GM12874 (cell line): Measurements from ENCODE around the gene CUZD1.

Source experiments
- TF ChIP-seq, protein P1 (sequence below): IDR thresholded peaks from 2 replicates; pipeline ENCODE4 v1.5.1; 2011; ENCODE audit warnings: low read depth, mild to moderate bottlenecking, control low read depth, low read length, moderate library complexity; ENCODE audit not compliant: insufficient read depth

CUZD1 gene

DNA sequence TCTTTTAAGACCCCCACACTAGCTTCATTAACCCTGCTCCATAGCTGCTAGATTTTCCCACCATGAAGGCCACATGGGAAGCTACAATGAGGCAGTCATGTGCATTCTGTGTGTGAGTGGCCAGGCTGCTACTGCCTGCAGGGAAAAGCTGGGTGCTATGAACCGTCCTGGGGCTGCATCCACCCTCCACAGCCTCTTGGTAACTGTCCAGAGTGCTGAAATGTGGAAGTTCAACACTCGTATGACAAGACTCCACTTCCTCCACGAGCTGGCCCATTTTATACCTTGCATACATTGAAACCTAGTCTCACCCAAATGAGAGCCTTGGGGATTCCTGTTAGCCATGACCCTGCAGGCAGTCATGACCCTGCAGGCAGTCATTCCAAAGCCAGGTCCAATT is 59.4 kb downstream of the CUZD1 start:
- TF ChIP-seq, protein P1, sequence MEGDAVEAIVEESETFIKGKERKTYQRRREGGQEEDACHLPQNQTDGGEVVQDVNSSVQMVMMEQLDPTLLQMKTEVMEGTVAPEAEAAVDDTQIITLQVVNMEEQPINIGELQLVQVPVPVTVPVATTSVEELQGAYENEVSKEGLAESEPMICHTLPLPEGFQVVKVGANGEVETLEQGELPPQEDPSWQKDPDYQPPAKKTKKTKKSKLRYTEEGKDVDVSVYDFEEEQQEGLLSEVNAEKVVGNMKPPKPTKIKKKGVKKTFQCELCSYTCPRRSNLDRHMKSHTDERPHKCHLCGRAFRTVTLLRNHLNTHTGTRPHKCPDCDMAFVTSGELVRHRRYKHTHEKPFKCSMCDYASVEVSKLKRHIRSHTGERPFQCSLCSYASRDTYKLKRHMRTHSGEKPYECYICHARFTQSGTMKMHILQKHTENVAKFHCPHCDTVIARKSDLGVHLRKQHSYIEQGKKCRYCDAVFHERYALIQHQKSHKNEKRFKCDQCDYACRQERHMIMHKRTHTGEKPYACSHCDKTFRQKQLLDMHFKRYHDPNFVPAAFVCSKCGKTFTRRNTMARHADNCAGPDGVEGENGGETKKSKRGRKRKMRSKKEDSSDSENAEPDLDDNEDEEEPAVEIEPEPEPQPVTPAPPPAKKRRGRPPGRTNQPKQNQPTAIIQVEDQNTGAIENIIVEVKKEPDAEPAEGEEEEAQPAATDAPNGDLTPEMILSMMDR, result no peak

DNA sequence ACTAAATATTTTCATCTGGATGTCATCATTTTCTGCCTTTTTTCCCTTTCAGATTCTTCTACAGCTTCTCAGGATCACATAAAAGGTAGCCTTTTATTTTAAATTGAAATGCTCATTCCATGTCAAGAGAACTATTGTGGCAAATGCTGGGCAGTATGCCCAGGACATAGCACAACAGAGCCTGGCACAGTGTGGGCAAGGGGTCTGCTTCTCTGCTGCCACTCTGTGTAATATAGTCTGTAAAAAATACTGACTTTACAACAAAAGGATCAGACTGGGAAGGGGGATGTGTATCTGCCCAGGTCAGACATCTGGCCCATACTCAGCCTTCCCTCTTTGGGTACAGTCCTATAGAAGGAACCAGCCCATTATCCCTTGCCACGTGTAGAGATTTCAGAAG is 62.7 kb downstream of the CUZD1 start:
- TF ChIP-seq, protein P1, result no peak
